IMR-90 (cell line): ENCODE data around the gene CASZ1. TPM values are rescaled to one million over a fixed set of nuclear protein-coding genes. Genes with fewer than 3 reads are reported as not detected.

Source experiments
- ATAC-seq: fragments of 200-7000 bp; cut with Tn5 transposase; 2 replicates; pipeline ENCODE4 v1.9.1; 2020; ENCODE audit warnings: low read depth, mild to moderate bottlenecking, moderate library complexity
- BruUV-seq: library from RNA; stranded (reverse); fragments of 400-500 nt; replicated peaks from 2 replicates; lab custom pipeline; 2021; lab: Mats Ljungman, UMichigan
- CTCF ChIA-PET: fragments of 300-600 bp; formaldehyde crosslinking; extraction: SDS; loops from one replicate; lab custom pipeline; 2021; ENCODE audit warnings: antibody characterized with exemption; lab: Yijun Ruan, JAX
- POLR2A ChIA-PET: fragments of 300-600 bp; sonication (Branson Sonifier 250); formaldehyde crosslinking; loops from one replicate; lab custom pipeline; 2022; ENCODE audit warnings: antibody characterized with exemption; ENCODE audit not compliant: unreplicated experiment; lab: Charles Lee
- DNase-seq: peaks from one replicate; pipeline ENCODE4 v3.0.0; 2013
- H2AFZ ChIP-seq: replicated peaks from 2 replicates; pipeline ENCODE3; 2013; ENCODE audit warnings: low read length, mild to moderate bottlenecking; ENCODE audit not compliant: poor library complexity
- H2AK5ac ChIP-seq: 2 replicates; pipeline ENCODE4 v1.6.1; 2013; ENCODE audit warnings: low read depth, low read length, inconsistent platforms
- H2AK9ac ChIP-seq: replicated peaks from 2 replicates; pipeline ENCODE3; 2013; ENCODE audit warnings: mild to moderate bottlenecking, low read depth, low read length, moderate library complexity; ENCODE audit not compliant: poor library complexity
- H2BK120ac ChIP-seq: 2 replicates; pipeline ENCODE4 v1.6.1; 2013; ENCODE audit warnings: low read depth, low read length, inconsistent platforms
- H2BK15ac ChIP-seq: 3 replicates; pipeline ENCODE4 v1.6.1; 2013; ENCODE audit warnings: low read depth, low read length, inconsistent platforms
- H2BK20ac ChIP-seq: 2 replicates; pipeline ENCODE4 v1.6.1; 2013; ENCODE audit warnings: low read depth, mild to moderate bottlenecking, inconsistent platforms, low read length, moderate library complexity
- H2BK5ac ChIP-seq: 2 replicates; pipeline ENCODE4 v1.6.1; 2013; ENCODE audit warnings: mild to moderate bottlenecking, low read depth, low read length, inconsistent platforms; ENCODE audit not compliant: poor library complexity, severe bottlenecking
- H3K14ac ChIP-seq: replicated peaks from 2 replicates; pipeline ENCODE4 v1.6.1; 2013; ENCODE audit warnings: low read depth, low read length, inconsistent platforms
- H3K18ac ChIP-seq: 2 replicates; pipeline ENCODE4 v1.6.1; 2013; ENCODE audit warnings: low read depth, low read length, control low read depth
- H3K23ac ChIP-seq: 2 replicates; pipeline ENCODE4 v1.6.1; 2013; ENCODE audit warnings: low read depth, low read length, inconsistent platforms
- H3K27ac ChIP-seq: 2 replicates; pipeline ENCODE4 v1.5.1; 2013; ENCODE audit warnings: mild to moderate bottlenecking, control low read depth, low read length; ENCODE audit not compliant: insufficient read depth
- H3K27me3 ChIP-seq: 2 replicates; pipeline ENCODE4 v1.6.1; 2013; ENCODE audit warnings: low read length; ENCODE audit not compliant: control insufficient read depth, insufficient read depth
- H3K36me3 ChIP-seq: 2 replicates; pipeline ENCODE4 v1.6.1; 2013; ENCODE audit warnings: low read length, mixed read lengths; ENCODE audit not compliant: control insufficient read depth, insufficient read depth
- H3K4ac ChIP-seq: 2 replicates; pipeline ENCODE4 v1.6.1; 2013; ENCODE audit warnings: low read depth, low read length, inconsistent platforms
- H3K4me1 ChIP-seq: 2 replicates; pipeline ENCODE4 v1.6.1; 2013; ENCODE audit warnings: low read length, mixed read lengths; ENCODE audit not compliant: control insufficient read depth, insufficient read depth
- H3K4me2 ChIP-seq: 2 replicates; pipeline ENCODE4 v1.6.1; 2013; ENCODE audit warnings: low read depth, mild to moderate bottlenecking, control low read depth, low read length, moderate library complexity
- H3K4me3 ChIP-seq: 2 replicates; pipeline ENCODE4 v1.5.1; 2013; ENCODE audit warnings: low read depth, mild to moderate bottlenecking, control low read depth, low read length, moderate library complexity; ENCODE audit not compliant: insufficient read depth
- H3K56ac ChIP-seq: 2 replicates; pipeline ENCODE4 v1.6.1; 2013; ENCODE audit warnings: low read length, inconsistent platforms; ENCODE audit not compliant: insufficient read depth; ENCODE audit errors: extremely low read depth
- H3K79me1 ChIP-seq, 2 experiments: 2 replicates each; pipeline ENCODE4 v1.6.1; 2013; ENCODE audit warnings: low read length in 2 of 2, inconsistent platforms in 1 of 2, low read depth in 1 of 2
- H3K9ac ChIP-seq: 2 replicates; pipeline ENCODE4 v1.6.1; 2013; ENCODE audit warnings: low read depth, low read length, control low read depth
- H3K9me1 ChIP-seq: 2 replicates; pipeline ENCODE4 v1.6.1; 2013; ENCODE audit warnings: low read length, inconsistent platforms; ENCODE audit not compliant: insufficient read depth
- H3K9me3 ChIP-seq: 2 replicates; pipeline ENCODE4 v1.6.1; 2013; ENCODE audit warnings: low read length; ENCODE audit not compliant: control insufficient read depth, insufficient read depth
- H4K20me1 ChIP-seq: 2 replicates; pipeline ENCODE4 v1.6.1; 2013; ENCODE audit warnings: low read length, inconsistent platforms; ENCODE audit not compliant: insufficient read depth
- H4K5ac ChIP-seq: 2 replicates; pipeline ENCODE4 v1.6.1; 2013; ENCODE audit warnings: mild to moderate bottlenecking, low read depth, low read length, control low read depth
- H4K8ac ChIP-seq, 2 experiments: 2 replicates each; pipeline ENCODE4 v1.6.1; 2013; ENCODE audit warnings: low read depth in 2 of 2, low read length in 2 of 2, control low read depth in 1 of 2, inconsistent platforms in 1 of 2
- H4K91ac ChIP-seq: 2 replicates; pipeline ENCODE4 v1.6.1; 2013; ENCODE audit warnings: low read depth, low read length, inconsistent platforms; ENCODE audit not compliant: insufficient read depth
- BHLHE40 ChIP-seq: fragments of 150-350 bp; IDR thresholded peaks from 2 replicates; pipeline ENCODE4 v1.6.1; 2016; ENCODE audit warnings: mild to moderate bottlenecking, low read depth, low read length
- CEBPB ChIP-seq: IDR thresholded peaks from 2 replicates; pipeline ENCODE4 v1.6.1; 2012; ENCODE audit warnings: low read depth, low read length, improper control_type of control experiment
- CHD1 ChIP-seq: IDR thresholded peaks from 2 replicates; pipeline ENCODE4 v1.6.1; 2012; ENCODE audit warnings: low read depth, low read length, improper control_type of control experiment
- FOS ChIP-seq: fragments of 150-350 bp; IDR thresholded peaks from 2 replicates; pipeline ENCODE4 v1.6.1; 2016; ENCODE audit warnings: low read depth, low read length
- MAFK ChIP-seq: IDR thresholded peaks from 2 replicates; pipeline ENCODE4 v1.6.1; 2012; ENCODE audit warnings: low read depth, low read length, improper control_type of control experiment
- MAZ ChIP-seq: IDR thresholded peaks from 2 replicates; pipeline ENCODE4 v1.6.1; 2012; ENCODE audit warnings: low read depth, mild to moderate bottlenecking, low read length, improper control_type of control experiment, moderate library complexity, borderline replicate concordance
- MXI1 ChIP-seq: IDR thresholded peaks from 2 replicates; pipeline ENCODE4 v1.6.1; 2012; ENCODE audit warnings: low read depth, mild to moderate bottlenecking, low read length, moderate library complexity, borderline replicate concordance
- NFE2L2 ChIP-seq: fragments of 150-350 bp; IDR thresholded peaks from 2 replicates; pipeline ENCODE4 v1.6.1; 2016; ENCODE audit warnings: low read depth, mild to moderate bottlenecking, low read length
- POLR2A ChIP-seq: IDR thresholded peaks from 2 replicates; pipeline ENCODE4 v1.6.1; 2012; ENCODE audit warnings: mild to moderate bottlenecking, low read depth, low read length
- RAD21 ChIP-seq: IDR thresholded peaks from 2 replicates; pipeline ENCODE4 v1.6.1; 2012; ENCODE audit warnings: low read length, improper control_type of control experiment
- RCOR1 ChIP-seq: IDR thresholded peaks from 2 replicates; pipeline ENCODE4 v1.6.1; 2012; ENCODE audit warnings: mild to moderate bottlenecking, low read length, improper control_type of control experiment; ENCODE audit not compliant: insufficient replicate concordance
- RFX5 ChIP-seq: IDR thresholded peaks from 2 replicates; pipeline ENCODE4 v1.8.0; 2012; ENCODE audit warnings: low read depth, mild to moderate bottlenecking, low read length, moderate library complexity
- SMC3 ChIP-seq: fragments of 150-350 bp; IDR thresholded peaks from 2 replicates; pipeline ENCODE4 v1.6.1; 2016; ENCODE audit warnings: low read depth, mild to moderate bottlenecking, antibody characterized with exemption, low read length, moderate library complexity
- WGBS, 2 experiments: methylation state at CpG; one replicate each; pipeline versions ENCODE4 v1.1.5 to v1.1.7; 2013; ENCODE audit warnings: missing lambda C conversion rate in 2 of 2; ENCODE audit not compliant: insufficient read length in 1 of 2; ENCODE audit errors: extremely low coverage in 2 of 2; 5-methylcytosine and 5-hydroxymethylcytosine counted together
- dilution Hi-C: fragments of 300-500 bp; cut with HindIII; formaldehyde crosslinking; loops from one replicate; pipeline ENCODE4 v1.14.3; 2018; ENCODE audit warnings: low sequenced_read_pairs; ENCODE audit not compliant: unreplicated experiment
- in situ Hi-C: fragments of 300-500 bp; cut with MboI; formaldehyde crosslinking; loops from 3 replicates; pipeline ENCODE4 v1.14.3; 2019; ENCODE audit warnings: low sequenced_read_pairs, inconsistent platforms, mixed read lengths
- intact Hi-C: fragments of 100-400 bp; cut with micrococcal nuclease; formaldehyde crosslinking; loops from 2 replicates; pipeline ENCODE4 v1.10.0; 2022
- polyA plus RNA-seq, 3 experiments: library from polyadenylated mRNA; depleted of rRNA; stranded (reverse); fragments of >200 nt; gene quantifications; 2 replicates each; pipeline ENCODE4 v1.2.3, GENCODE V29; 2012; ENCODE audit warnings: low replicate concordance in 1 of 3
- total RNA-seq: library from RNA; depleted of rRNA; stranded (reverse); fragments of >200 nt; gene quantifications from 2 replicates; pipeline ENCODE4 v1.2.3, GENCODE V29; 2012
- TF ChIP-seq, protein P1 (sequence below): conservative IDR thresholded peaks from 2 replicates; pipeline ENCODE4 v1.5.1; 2012; ENCODE audit warnings: mild to moderate bottlenecking, low read depth, low read length, improper control_type of control experiment
- TF ChIP-seq, protein P2 (sequence below): fragments of 150-350 bp; IDR thresholded peaks from 2 replicates; pipeline ENCODE4 v1.6.1; 2017; ENCODE audit warnings: mild to moderate bottlenecking, antibody characterized with exemption, low read length, low read depth
- TF ChIP-seq, protein P3 (sequence below): fragments of 150-350 bp; IDR thresholded peaks from 2 replicates; pipeline ENCODE4 v1.6.1; 2016; ENCODE audit warnings: low read depth, mild to moderate bottlenecking, low read length, moderate library complexity, borderline replicate concordance

The CASZ1 gene
- total and polyA plus RNA-seq, 2 of the 4 experiments (the other 2 are of a cell fraction) = 0.18 to 0.24 TPM

- DNase-seq = no peak
- H4K8ac ChIP-seq = no peak overlapping the region
- H3K4ac ChIP-seq = no peak overlapping the region
- no peaks in the 10 kb centered on the region for H3K9me3 ChIP-seq
- no peak overlapping the region for H2AFZ ChIP-seq
- H2AK9ac ChIP-seq = no peak overlapping the region
- in situ Hi-C loops (loop anchor here (10.0 kb wide), 1 partner anchor 175 kb away; no protein-coding TSS in a partner anchor), dilution Hi-C loops (no loop called here), intact Hi-C loops (loop anchor here (10.0 kb wide), 1 partner anchor 165 kb away; no protein-coding TSS in a partner anchor)
- no peak for ATAC-seq
- H2BK5ac ChIP-seq = no peak overlapping the region
- H3K27me3 ChIP-seq = peaks cover 69% of the 10 kb centered on the region
- no peak overlapping the region for H2BK20ac ChIP-seq
- no peak overlapping the region for H2AK5ac ChIP-seq
- no peak overlapping the region for H2BK120ac ChIP-seq
- H2BK15ac ChIP-seq = no peak overlapping the region
- no peak overlapping the region for H4K5ac ChIP-seq
- no peak overlapping the region for H4K91ac ChIP-seq
- H3K56ac ChIP-seq = no peak overlapping the region
- ChIA-PET POLR2A (no interaction called here), CTCF (no interaction called here)
- no peak overlapping the region for H3K27ac ChIP-seq
- H3K23ac ChIP-seq = no peak overlapping the region
- no peak overlapping the region for H3K4me3 ChIP-seq
- WGBS, 2 experiments = no CpG with 5 or more reads among the region's 7 CpGs
- no peaks in the 10 kb centered on the region for H3K36me3 ChIP-seq
- no peaks in the 10 kb centered on the region for H3K79me1 ChIP-seq
- no peak overlapping the region for H3K4me2 ChIP-seq
- H3K14ac ChIP-seq = no peak overlapping the region
- H3K4me1 ChIP-seq = no peaks in the 10 kb centered on the region; the same call in 1 of the 2 replicates
- H4K20me1 ChIP-seq = no peaks in the 10 kb centered on the region
- H3K9ac ChIP-seq = no peak overlapping the region
- H3K9me1 ChIP-seq = no peaks in the 10 kb centered on the region
- H3K18ac ChIP-seq = no peak overlapping the region
- BruUV-seq = no TSS peak
- TF ChIP-seq BHLHE40 = no peak
- TF ChIP-seq RAD21 = no peak
- TF ChIP-seq RCOR1 = no peak
- no peak for TF ChIP-seq FOS
- TF ChIP-seq, protein P1, sequence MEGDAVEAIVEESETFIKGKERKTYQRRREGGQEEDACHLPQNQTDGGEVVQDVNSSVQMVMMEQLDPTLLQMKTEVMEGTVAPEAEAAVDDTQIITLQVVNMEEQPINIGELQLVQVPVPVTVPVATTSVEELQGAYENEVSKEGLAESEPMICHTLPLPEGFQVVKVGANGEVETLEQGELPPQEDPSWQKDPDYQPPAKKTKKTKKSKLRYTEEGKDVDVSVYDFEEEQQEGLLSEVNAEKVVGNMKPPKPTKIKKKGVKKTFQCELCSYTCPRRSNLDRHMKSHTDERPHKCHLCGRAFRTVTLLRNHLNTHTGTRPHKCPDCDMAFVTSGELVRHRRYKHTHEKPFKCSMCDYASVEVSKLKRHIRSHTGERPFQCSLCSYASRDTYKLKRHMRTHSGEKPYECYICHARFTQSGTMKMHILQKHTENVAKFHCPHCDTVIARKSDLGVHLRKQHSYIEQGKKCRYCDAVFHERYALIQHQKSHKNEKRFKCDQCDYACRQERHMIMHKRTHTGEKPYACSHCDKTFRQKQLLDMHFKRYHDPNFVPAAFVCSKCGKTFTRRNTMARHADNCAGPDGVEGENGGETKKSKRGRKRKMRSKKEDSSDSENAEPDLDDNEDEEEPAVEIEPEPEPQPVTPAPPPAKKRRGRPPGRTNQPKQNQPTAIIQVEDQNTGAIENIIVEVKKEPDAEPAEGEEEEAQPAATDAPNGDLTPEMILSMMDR = no peak
- TF ChIP-seq, protein P2, sequence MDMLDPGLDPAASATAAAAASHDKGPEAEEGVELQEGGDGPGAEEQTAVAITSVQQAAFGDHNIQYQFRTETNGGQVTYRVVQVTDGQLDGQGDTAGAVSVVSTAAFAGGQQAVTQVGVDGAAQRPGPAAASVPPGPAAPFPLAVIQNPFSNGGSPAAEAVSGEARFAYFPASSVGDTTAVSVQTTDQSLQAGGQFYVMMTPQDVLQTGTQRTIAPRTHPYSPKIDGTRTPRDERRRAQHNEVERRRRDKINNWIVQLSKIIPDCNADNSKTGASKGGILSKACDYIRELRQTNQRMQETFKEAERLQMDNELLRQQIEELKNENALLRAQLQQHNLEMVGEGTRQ = no peak
- no peak for TF ChIP-seq MAFK
- no peak for TF ChIP-seq CEBPB
- TF ChIP-seq CHD1 = no peak
- TF ChIP-seq MAZ = no peak
- no peak for TF ChIP-seq SMC3
- no peak for TF ChIP-seq NFE2L2
- no peak for TF ChIP-seq MXI1
- TF ChIP-seq, protein P3, sequence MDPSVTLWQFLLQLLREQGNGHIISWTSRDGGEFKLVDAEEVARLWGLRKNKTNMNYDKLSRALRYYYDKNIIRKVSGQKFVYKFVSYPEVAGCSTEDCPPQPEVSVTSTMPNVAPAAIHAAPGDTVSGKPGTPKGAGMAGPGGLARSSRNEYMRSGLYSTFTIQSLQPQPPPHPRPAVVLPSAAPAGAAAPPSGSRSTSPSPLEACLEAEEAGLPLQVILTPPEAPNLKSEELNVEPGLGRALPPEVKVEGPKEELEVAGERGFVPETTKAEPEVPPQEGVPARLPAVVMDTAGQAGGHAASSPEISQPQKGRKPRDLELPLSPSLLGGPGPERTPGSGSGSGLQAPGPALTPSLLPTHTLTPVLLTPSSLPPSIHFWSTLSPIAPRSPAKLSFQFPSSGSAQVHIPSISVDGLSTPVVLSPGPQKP = no peak
- TF ChIP-seq RFX5 = no peak
- TF ChIP-seq POLR2A = no peak
These were observed 97.0 kb downstream of the CASZ1 start for GRCh38 chr1:10699470-10699835.
